ENCODE results near the gene IFRD2.

The IFRD2 gene

GRCh38 chr3:50292159-50293078 lies at the start of gene IFRD2:
IFRD2 (minus strand) TSS chr3:50292429; CDS start chr3:50292274, 155 bp downstream.
- peak; percentile 97 for DNase-seq

GRCh38 chr3:50341537-50341936 lies 49.3 kb upstream of the IFRD2 start:
- no peak for DNase-seq

- peak; percentile 78 for DNase-seq
Measured at GRCh38 chr3:50340448-50341329, 48.5 kb upstream of the IFRD2 start, which contains the start of gene RASSF1. RASSF1 (minus strand) TSS chr3:50340836; CDS start chr3:50340805, 31 bp downstream.

GRCh38 chr3:50340147-50340447 lies 47.9 kb upstream of the IFRD2 start:
- no peak for DNase-seq

- no peak for DNase-seq
Measured at GRCh38 chr3:50339485-50340146, 47.4 kb upstream of the IFRD2 start.

- no peak for DNase-seq
Measured at GRCh38 chr3:50338965-50339364, 46.7 kb upstream of the IFRD2 start.

- peak; percentile 95 for DNase-seq
Measured at GRCh38 chr3:50337175-50337861, 45.1 kb upstream of the IFRD2 start.

GRCh38 chr3:50336452-50337174 lies 44.4 kb upstream of the IFRD2 start:
- DNase-seq, result no peak

GRCh38 chr3:50334339-50335075 lies 42.3 kb upstream of the IFRD2 start:
- no peak for DNase-seq

GRCh38 chr3:50333744-50334328 lies 41.6 kb upstream of the IFRD2 start:
- peak; percentile 35 for DNase-seq

GRCh38 chr3:50331364-50331907 lies 39.2 kb upstream of the IFRD2 start:
- no peak for DNase-seq

GRCh38 chr3:50330330-50330729 lies 38.1 kb upstream of the IFRD2 start:
- no peak for DNase-seq

GRCh38 chr3:50327943-50328691 lies 35.9 kb upstream of the IFRD2 start, which contains the start of gene TUSC2:
TUSC2 (minus strand) TSS chr3:50328223; CDS start chr3:50328099, 124 bp downstream.
- peak; percentile 95 for DNase-seq

GRCh38 chr3:50327129-50327528 lies 34.9 kb upstream of the IFRD2 start:
- no peak for DNase-seq

- no peak for DNase-seq
Measured at GRCh38 chr3:50326182-50326541, 33.9 kb upstream of the IFRD2 start.

- DNase-seq, result no peak
Measured at GRCh38 chr3:50325497-50326181, 33.4 kb upstream of the IFRD2 start.

- DNase-seq, result no peak
Measured at GRCh38 chr3:50325113-50325480, 32.9 kb upstream of the IFRD2 start.

- peak; percentile 72 for DNase-seq
Measured at GRCh38 chr3:50324351-50325112, 32.3 kb upstream of the IFRD2 start.

All from CD4-positive, alpha-beta T cell treated with Interleukin-10 for 1 hour (primary cell).